Loucy (cell line): ENCODE data around the gene RXYLT1.

ENCODE experiments used
- H2AFZ ChIP-seq: fragments of 200-600 bp; sonication (generic); 2 replicates; pipeline ENCODE4 v1.6.0; 2016; ENCODE audit warnings: antibody characterized with exemption, mild to moderate bottlenecking, low read length, moderate library complexity
- H3F3A ChIP-seq: fragments of 200-600 bp; 2 replicates; pipeline ENCODE4 v1.6.0; 2016; ENCODE audit warnings: antibody characterized with exemption, low read depth, mild to moderate bottlenecking
- H3K27me3 ChIP-seq: fragments of 200-600 bp; sonication (generic); 2 replicates; pipeline ENCODE4 v1.6.1; 2014; ENCODE audit warnings: low read length, mild to moderate bottlenecking; ENCODE audit not compliant: insufficient read depth, poor library complexity, severe bottlenecking
- H3K36me3 ChIP-seq: fragments of 200-600 bp; sonication (generic); 2 replicates; pipeline ENCODE4 v1.6.1; 2016; ENCODE audit warnings: low read length; ENCODE audit not compliant: insufficient read depth
- H3K4me1 ChIP-seq: fragments of 200-600 bp; sonication (generic); 2 replicates; pipeline ENCODE4 v1.5.1; 2014; ENCODE audit warnings: low read length, mild to moderate bottlenecking; ENCODE audit not compliant: insufficient read depth, poor library complexity, severe bottlenecking
- H3K4me2 ChIP-seq: fragments of 200-600 bp; sonication (generic); 2 replicates; pipeline ENCODE4 v1.6.0; 2014; ENCODE audit warnings: antibody characterized with exemption, low read length, low read depth, mild to moderate bottlenecking; ENCODE audit not compliant: poor library complexity, severe bottlenecking
- H3K4me3 ChIP-seq: fragments of 200-600 bp; sonication (generic); 2 replicates; pipeline ENCODE4 v1.5.1; 2014; ENCODE audit warnings: low read length, mild to moderate bottlenecking, mixed read lengths; ENCODE audit not compliant: poor library complexity, severe bottlenecking
- H3K79me2 ChIP-seq: fragments of 200-600 bp; sonication (generic); 2 replicates; pipeline ENCODE4 v1.6.1; 2014; ENCODE audit warnings: low read length; ENCODE audit not compliant: insufficient read depth
- H3K9ac ChIP-seq: fragments of 200-600 bp; sonication (generic); 2 replicates; pipeline ENCODE4 v1.6.0; 2014; ENCODE audit warnings: mild to moderate bottlenecking, low read depth, low read length, moderate library complexity; ENCODE audit not compliant: poor library complexity, severe bottlenecking
- H3K9me2 ChIP-seq: fragments of 200-600 bp; sonication (generic); replicated peaks from 2 replicates; pipeline ENCODE4 v1.6.1; 2016; ENCODE audit warnings: low read depth, low read length, mixed read lengths
- H3K9me3 ChIP-seq: fragments of 200-600 bp; sonication (generic); 2 replicates; pipeline ENCODE4 v1.6.1; 2014; ENCODE audit warnings: mild to moderate bottlenecking, antibody characterized with exemption, low read length, low read depth; ENCODE audit not compliant: insufficient read depth
- H4K20me1 ChIP-seq: fragments of 200-600 bp; sonication (generic); 2 replicates; pipeline ENCODE4 v1.6.0; 2014; ENCODE audit warnings: antibody characterized with exemption, low read length, mild to moderate bottlenecking; ENCODE audit not compliant: insufficient read depth, poor library complexity, severe bottlenecking
- CTCF ChIP-seq: fragments of 200-600 bp; sonication (generic); conservative IDR thresholded peaks from 2 replicates; pipeline ENCODE4 v1.5.1; 2014; ENCODE audit warnings: mild to moderate bottlenecking, antibody characterized with exemption, low read length
- EZH2phosphoT487 ChIP-seq: fragments of 200-600 bp; IDR thresholded peaks from 2 replicates; pipeline ENCODE4 v1.6.1; 2018; ENCODE audit warnings: antibody characterized with exemption, mild to moderate bottlenecking, moderate library complexity, borderline replicate concordance

The RXYLT1 gene

GRCh38 chr12:63857771-63858670 is 78.3 kb downstream of the RXYLT1 start:
- H2AFZ ChIP-seq, result no peak overlapping the region
- H3K9me2 ChIP-seq, result no peaks in the 10 kb centered on the region
- H3K4me1 ChIP-seq, result no peaks in the 10 kb centered on the region
- H3K79me2 ChIP-seq, result no peaks in the 10 kb centered on the region
- no peaks in the 10 kb centered on the region for H3K9me3 ChIP-seq
- no peak overlapping the region for H3K4me2 ChIP-seq
- TF ChIP-seq CTCF (no peak), EZH2phosphoT487 (no peak)
- no peaks in the 10 kb centered on the region for H3K36me3 ChIP-seq
- no peaks in the 10 kb centered on the region for H4K20me1 ChIP-seq
- H3F3A ChIP-seq, result no peaks in the 10 kb centered on the region
- no peak overlapping the region for H3K9ac ChIP-seq
- H3K27me3 ChIP-seq, result no peaks in the 10 kb centered on the region
- no peak overlapping the region for H3K4me3 ChIP-seq
